OCI-LY3 (cell line): ENCODE data around the gene ATP6V0A4.

Experiments used
- H2AFZ ChIP-seq: fragments of 200-600, 300-600 bp; shearing (Covaris generic); 2 replicates; pipeline ENCODE4 v1.6.0; 2014; ENCODE audit warnings: antibody characterized with exemption, low read depth, low read length
- H3K27ac ChIP-seq: fragments of 200-600, 300-600 bp; sonication (generic); 2 replicates; pipeline ENCODE4 v1.5.1; 2014; ENCODE audit warnings: mild to moderate bottlenecking, low read length, moderate library complexity, mixed read lengths
- H3K27me3 ChIP-seq: fragments of 200-600, 300-600 bp; sonication (generic); 2 replicates; pipeline ENCODE4 v1.6.1; 2014; ENCODE audit warnings: low read depth, low read length, mixed read lengths
- H3K36me3 ChIP-seq: fragments of 200-600, 300-600 bp; sonication (generic); replicated peaks from 2 replicates; pipeline ENCODE3; 2014; ENCODE audit warnings: low read depth, low read length, mixed read lengths
- H3K4me1 ChIP-seq: fragments of 300-600, 200-600 bp; sonication (generic); 2 replicates; pipeline ENCODE4 v1.6.1; 2014; ENCODE audit warnings: low read length, mixed read lengths
- H3K4me2 ChIP-seq: fragments of 200-600, 300-600 bp; sonication (generic); 2 replicates; pipeline ENCODE4 v1.6.1; 2014; ENCODE audit warnings: low read length, mixed read lengths
- H3K4me3 ChIP-seq: fragments of 300-600, 200-600 bp; sonication (generic); 2 replicates; pipeline ENCODE4 v1.5.1; 2014; ENCODE audit warnings: antibody characterized with exemption, mild to moderate bottlenecking, low read length, moderate library complexity
- H3K79me2 ChIP-seq: fragments of 300-600, 200-600 bp; shearing (Covaris generic); 2 replicates; pipeline ENCODE4 v1.6.1; 2014; ENCODE audit warnings: mild to moderate bottlenecking, low read length, mixed read lengths
- H3K9ac ChIP-seq: fragments of 300-600, 200-600 bp; shearing (Covaris generic); 2 replicates; pipeline ENCODE4 v1.6.0; 2014; ENCODE audit warnings: mild to moderate bottlenecking, low read length, moderate library complexity
- H3K9me3 ChIP-seq: fragments of 200-600, 300-600 bp; shearing (Covaris generic); 2 replicates; pipeline ENCODE4 v1.6.1; 2014; ENCODE audit warnings: low read length, mixed read lengths; ENCODE audit not compliant: insufficient read depth
- H4K20me1 ChIP-seq: fragments of 200-600, 300-600 bp; sonication (generic); 2 replicates; pipeline ENCODE4 v1.6.1; 2016; ENCODE audit warnings: low read length, mixed read lengths; ENCODE audit not compliant: insufficient read depth
- EZH2phosphoT487 ChIP-seq: fragments of 200-600 bp; shearing (Covaris generic); IDR thresholded peaks from 2 replicates; pipeline ENCODE4 v1.6.1; 2018; ENCODE audit warnings: antibody characterized with exemption, mixed run types, low read depth
- TF ChIP-seq, protein P1 (sequence below): fragments of 200-600, 300-600 bp; sonication (generic); IDR thresholded peaks from 2 replicates; pipeline ENCODE4 v1.5.1; 2014; ENCODE audit warnings: antibody characterized with exemption, low read length, low read depth

Gene ATP6V0A4

GRCh38 chr7:138748666-138749065, 49.3 kb downstream of the ATP6V0A4 start:
- H3K4me1 ChIP-seq, result no peaks in the 10 kb centered on the region
- H3K79me2 ChIP-seq, result no peaks in the 10 kb centered on the region
- no peaks in the 10 kb centered on the region for H3K9me3 ChIP-seq
- no peak overlapping the region for H3K9ac ChIP-seq
- TF ChIP-seq, protein P1, sequence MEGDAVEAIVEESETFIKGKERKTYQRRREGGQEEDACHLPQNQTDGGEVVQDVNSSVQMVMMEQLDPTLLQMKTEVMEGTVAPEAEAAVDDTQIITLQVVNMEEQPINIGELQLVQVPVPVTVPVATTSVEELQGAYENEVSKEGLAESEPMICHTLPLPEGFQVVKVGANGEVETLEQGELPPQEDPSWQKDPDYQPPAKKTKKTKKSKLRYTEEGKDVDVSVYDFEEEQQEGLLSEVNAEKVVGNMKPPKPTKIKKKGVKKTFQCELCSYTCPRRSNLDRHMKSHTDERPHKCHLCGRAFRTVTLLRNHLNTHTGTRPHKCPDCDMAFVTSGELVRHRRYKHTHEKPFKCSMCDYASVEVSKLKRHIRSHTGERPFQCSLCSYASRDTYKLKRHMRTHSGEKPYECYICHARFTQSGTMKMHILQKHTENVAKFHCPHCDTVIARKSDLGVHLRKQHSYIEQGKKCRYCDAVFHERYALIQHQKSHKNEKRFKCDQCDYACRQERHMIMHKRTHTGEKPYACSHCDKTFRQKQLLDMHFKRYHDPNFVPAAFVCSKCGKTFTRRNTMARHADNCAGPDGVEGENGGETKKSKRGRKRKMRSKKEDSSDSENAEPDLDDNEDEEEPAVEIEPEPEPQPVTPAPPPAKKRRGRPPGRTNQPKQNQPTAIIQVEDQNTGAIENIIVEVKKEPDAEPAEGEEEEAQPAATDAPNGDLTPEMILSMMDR, result no peak
- no peak for TF ChIP-seq EZH2phosphoT487
- H2AFZ ChIP-seq, result no peak overlapping the region
- H4K20me1 ChIP-seq, result no peaks in the 10 kb centered on the region
- H3K36me3 ChIP-seq, result no peaks in the 10 kb centered on the region
- H3K4me2 ChIP-seq, result no peak overlapping the region
- H3K27me3 ChIP-seq, result no peaks in the 10 kb centered on the region
- H3K27ac ChIP-seq, result no peak overlapping the region
- H3K4me3 ChIP-seq, result no peak overlapping the region

DNA sequence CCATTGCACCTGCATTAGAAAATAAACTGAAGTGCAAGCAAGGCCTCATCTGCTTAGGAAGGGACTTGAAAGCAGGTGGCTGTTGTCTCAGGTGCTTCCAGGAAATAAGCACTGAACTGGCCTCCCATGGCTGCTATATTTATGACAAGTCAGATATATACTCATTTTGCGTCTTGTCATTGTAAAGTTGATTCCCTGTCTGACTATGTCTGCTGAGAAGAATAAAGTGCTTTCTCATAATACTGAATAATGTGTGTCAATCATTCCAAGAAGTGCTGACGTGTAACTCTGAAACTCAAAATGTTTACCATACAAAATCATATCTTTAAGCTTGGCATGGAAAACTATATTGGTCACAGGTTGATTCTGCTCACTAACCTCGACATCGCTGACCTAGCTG, 51.9 kb downstream of the ATP6V0A4 start:
- no peaks in the 10 kb centered on the region for H3K27me3 ChIP-seq

GRCh38 chr7:138745189-138745588, 52.8 kb downstream of the ATP6V0A4 start:
- Histone ChIP-seq H3K27me3 (no peaks in the 10 kb centered on the region), H3K4me2 (no peak overlapping the region), H2AFZ (no peak overlapping the region), H3K36me3 (no peaks in the 10 kb centered on the region), H3K9ac (no peak overlapping the region), H3K79me2 (no peaks in the 10 kb centered on the region), H4K20me1 (no peaks in the 10 kb centered on the region), H3K4me3 (no peak overlapping the region), H3K9me3 (no peaks in the 10 kb centered on the region), H3K4me1 (no peaks in the 10 kb centered on the region), H3K27ac (no peak overlapping the region)
- TF ChIP-seq EZH2phosphoT487, result no peak
- TF ChIP-seq, protein P1, result no peak

More for the DNA sequence above, 51.9 kb downstream of the ATP6V0A4 start:
- Histone ChIP-seq H2AFZ (no peak overlapping the region), H3K36me3 (no peaks in the 10 kb centered on the region), H4K20me1 (no peaks in the 10 kb centered on the region), H3K27ac (no peak overlapping the region), H3K9ac (no peak overlapping the region), H3K4me2 (no peak overlapping the region), H3K4me3 (no peak overlapping the region), H3K79me2 (no peaks in the 10 kb centered on the region), H3K4me1 (no peaks in the 10 kb centered on the region), H3K9me3 (no peaks in the 10 kb centered on the region)
- TF ChIP-seq, protein P1, result no peak
- no peak for TF ChIP-seq EZH2phosphoT487

DNA sequence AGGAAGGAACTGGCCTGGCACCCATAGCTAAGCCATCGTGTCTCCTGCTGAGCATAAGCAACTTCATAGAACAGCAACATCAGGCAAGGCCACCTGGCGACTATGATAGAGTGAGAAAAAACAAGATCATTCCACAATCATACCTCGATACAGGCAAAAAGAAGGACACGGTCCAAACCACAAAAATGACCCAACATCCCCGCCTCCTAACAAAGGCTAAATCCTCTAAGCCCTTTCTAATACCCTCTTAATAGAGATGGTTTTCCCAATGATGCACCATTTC, 56.6 kb downstream of the ATP6V0A4 start:
- H3K27ac ChIP-seq, result no peak overlapping the region
- no peaks in the 10 kb centered on the region for H3K9me3 ChIP-seq
- H3K79me2 ChIP-seq, result no peaks in the 10 kb centered on the region
- no peak overlapping the region for H3K4me2 ChIP-seq
- 0 out of 2 replicates have a peak, but pooled peaks cover 3% of the 10 kb centered on the region for H3K4me1 ChIP-seq
- no peak overlapping the region for H2AFZ ChIP-seq
- H4K20me1 ChIP-seq, result no peaks in the 10 kb centered on the region
- no peak overlapping the region for H3K4me3 ChIP-seq
- no peak overlapping the region for H3K9ac ChIP-seq
- no peaks in the 10 kb centered on the region for H3K36me3 ChIP-seq
- no peak for TF ChIP-seq EZH2phosphoT487
- no peaks in the 10 kb centered on the region for H3K27me3 ChIP-seq

GRCh38 chr7:138739859-138740258, 58.1 kb downstream of the ATP6V0A4 start:
- no peaks in the 10 kb centered on the region for H3K9me3 ChIP-seq
- H3K27ac ChIP-seq, result no peak overlapping the region
- no peak overlapping the region for H3K9ac ChIP-seq
- no peaks in the 10 kb centered on the region for H3K79me2 ChIP-seq
- 0 out of 2 replicates have a peak, but pooled peaks cover 3% of the 10 kb centered on the region for H3K4me1 ChIP-seq
- no peak overlapping the region for H3K4me3 ChIP-seq
- no peak overlapping the region for H3K4me2 ChIP-seq
- H3K27me3 ChIP-seq, result no peaks in the 10 kb centered on the region
- TF ChIP-seq, protein P1, result no peak
- H3K36me3 ChIP-seq, result no peaks in the 10 kb centered on the region
- no peaks in the 10 kb centered on the region for H4K20me1 ChIP-seq
- no peak overlapping the region for H2AFZ ChIP-seq
